HEK293 (cell line): Measurements from ENCODE around the gene FSTL5.

Source experiments
- CTCF ChIA-PET: fragments of 350-600 bp; formaldehyde crosslinking; extraction: SDS; loops from one replicate; lab custom pipeline; 2021; ENCODE audit warnings: antibody characterized with exemption; lab: Yijun Ruan, JAX
- POLR2A ChIA-PET: fragments of 300-600 bp; formaldehyde crosslinking; extraction: SDS; loops from one replicate; lab custom pipeline; 2020; ENCODE audit warnings: antibody characterized with exemption, inconsistent platforms; lab: Yijun Ruan, JAX
- H3K27ac ChIP-seq: fragments of 200-500 bp; sonication (Bioruptor generic); 2 replicates; pipeline ENCODE4 v1.5.1; 2014; ENCODE audit warnings: low read depth, low read length, control low read depth, inconsistent platforms; ENCODE audit errors: extremely low read depth
- H3K36me3 ChIP-seq, 2 experiments: fragments of 200-500 bp in 1 of 2; sonication (Bioruptor generic) in 1 of 2; 1 replicate in 1 of 2; 2 replicates in 1 of 2; pipeline ENCODE4 v1.5.1; 2014 to 2017; ENCODE audit warnings: inconsistent platforms in 2 of 2, low read length in 2 of 2; ENCODE audit not compliant: control insufficient read depth in 2 of 2, insufficient read depth in 1 of 2
- H3K4me1 ChIP-seq: fragments of 200-500 bp; sonication (Bioruptor generic); 2 replicates; pipeline ENCODE4 v1.5.1; 2014; ENCODE audit warnings: mild to moderate bottlenecking, low read length, inconsistent platforms; ENCODE audit not compliant: control insufficient read depth, insufficient read depth
- H3K4me3 ChIP-seq: 2 replicates; pipeline ENCODE4 v1.5.1; 2011; ENCODE audit warnings: low read depth, mild to moderate bottlenecking, control low read depth, low read length, moderate library complexity
- H3K9me3 ChIP-seq: fragments of 200-500 bp; sonication (Bioruptor generic); 2 replicates; pipeline ENCODE4 v1.5.1; 2014; ENCODE audit warnings: low read depth, low read length, inconsistent platforms; ENCODE audit not compliant: control insufficient read depth, insufficient read depth
- GLIS1 ChIP-seq: fragments of 450-650 bp; formaldehyde crosslinking; IDR thresholded peaks from 2 replicates; pipeline ENCODE4 v1.5.1; 2016; ENCODE audit warnings: missing biosample characterization, missing genetic modification characterization
- YY2 ChIP-seq: fragments of 450-650 bp; formaldehyde crosslinking; IDR thresholded peaks from 2 replicates; pipeline ENCODE4 v1.5.1; 2016; ENCODE audit warnings: missing biosample characterization, missing genetic modification characterization
- ZBTB26 ChIP-seq: fragments of 450-650 bp; formaldehyde crosslinking; optimal IDR thresholded peaks from 2 replicates; pipeline ENCODE3; 2016; ENCODE audit warnings: missing biosample characterization, mild to moderate bottlenecking, missing genetic modification characterization
- ZBTB44 ChIP-seq: fragments of 450-650 bp; IDR thresholded peaks from 2 replicates; pipeline ENCODE4 v1.5.1; 2018; ENCODE audit warnings: missing biosample characterization, mild to moderate bottlenecking, missing genetic modification characterization
- ZNF175 ChIP-seq: fragments of 450-650 bp; formaldehyde crosslinking; IDR thresholded peaks from 2 replicates; pipeline ENCODE4 v1.5.1; 2016; ENCODE audit warnings: missing biosample characterization, missing genetic modification characterization
- ZNF214 ChIP-seq: fragments of 450-650 bp; formaldehyde crosslinking; IDR thresholded peaks from 2 replicates; pipeline ENCODE4 v1.5.1; 2017; ENCODE audit warnings: missing biosample characterization, mild to moderate bottlenecking, missing genetic modification characterization, borderline replicate concordance
- ZNF223 ChIP-seq: fragments of 450-650 bp; formaldehyde crosslinking; IDR thresholded peaks from 2 replicates; pipeline ENCODE4 v1.5.1; 2016; ENCODE audit warnings: missing biosample characterization, missing genetic modification characterization
- ZNF292 ChIP-seq: fragments of 450-650 bp; formaldehyde crosslinking; IDR thresholded peaks from 2 replicates; pipeline ENCODE4 v1.5.1; 2016; ENCODE audit warnings: low read depth, missing biosample characterization, missing genetic modification characterization, borderline replicate concordance
- ZNF394 ChIP-seq: fragments of 450-650 bp; formaldehyde crosslinking; IDR thresholded peaks from 2 replicates; pipeline ENCODE4 v1.5.1; 2016; ENCODE audit warnings: missing biosample characterization, missing genetic modification characterization, mild to moderate bottlenecking, moderate library complexity, borderline replicate concordance
- ZNF426 ChIP-seq: fragments of 450-650 bp; formaldehyde crosslinking; IDR thresholded peaks from 2 replicates; pipeline ENCODE4 v1.5.1; 2017; ENCODE audit warnings: missing biosample characterization, missing genetic modification characterization, mild to moderate bottlenecking, inconsistent platforms, moderate library complexity
- ZNF514 ChIP-seq: fragments of 450-650 bp; formaldehyde crosslinking; IDR thresholded peaks from 2 replicates; pipeline ENCODE4 v1.5.1; 2016; ENCODE audit warnings: missing biosample characterization, missing genetic modification characterization
- ZNF529 ChIP-seq: fragments of 450-650 bp; formaldehyde crosslinking; IDR thresholded peaks from 2 replicates; pipeline ENCODE4 v1.5.1; 2017; ENCODE audit warnings: missing genetic modification characterization, missing biosample characterization; ENCODE audit not compliant: insufficient replicate concordance
- ZNF558 ChIP-seq: fragments of 450-650 bp; formaldehyde crosslinking; IDR thresholded peaks from 2 replicates; pipeline ENCODE4 v1.5.1; 2016; ENCODE audit warnings: missing biosample characterization, missing genetic modification characterization
- ZNF76 ChIP-seq: fragments of 450-650 bp; formaldehyde crosslinking; IDR thresholded peaks from 2 replicates; pipeline ENCODE4; 2016; ENCODE audit warnings: low read depth, missing biosample characterization, missing genetic modification characterization, borderline replicate concordance
- ZNF837 ChIP-seq: fragments of 450-650 bp; formaldehyde crosslinking; IDR thresholded peaks from 2 replicates; pipeline ENCODE4 v1.5.1; 2016; ENCODE audit warnings: missing biosample characterization, missing genetic modification characterization
- ZSCAN30 ChIP-seq: fragments of 450-650 bp; IDR thresholded peaks from 2 replicates; pipeline ENCODE4 v1.5.1; 2018; ENCODE audit warnings: missing biosample characterization, mild to moderate bottlenecking, missing genetic modification characterization, moderate library complexity
- TF ChIP-seq, protein P1 (sequence below): fragments of 450-650 bp; formaldehyde crosslinking; IDR thresholded peaks from 2 replicates; pipeline ENCODE4 v1.5.1; 2016; ENCODE audit warnings: missing biosample characterization, missing genetic modification characterization

FSTL5 gene

DNA sequence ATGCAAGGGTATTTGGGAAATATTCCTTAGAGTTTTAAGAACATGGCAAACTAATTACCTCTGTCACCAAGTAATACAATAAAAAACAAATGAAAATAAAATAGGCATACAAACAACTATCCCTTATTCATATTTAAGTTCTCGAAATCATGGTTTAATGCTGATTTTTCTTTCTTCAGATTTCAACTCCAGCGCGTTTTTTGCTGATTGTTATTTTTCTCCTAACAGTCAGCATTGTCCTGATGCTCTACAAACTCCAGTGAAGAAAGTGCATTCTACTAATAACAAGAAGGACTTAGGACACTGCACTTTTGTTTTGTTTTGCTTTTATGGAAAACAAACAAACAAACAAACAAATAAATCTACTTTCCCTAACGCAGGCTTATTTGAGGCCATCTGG, 282.4 kb downstream of the FSTL5 start:
- TF ChIP-seq ZNF529 (tag by site-specific recombination), result no peak
- TF ChIP-seq ZNF175 (tag by site-specific recombination), result no peak
- no peak for TF ChIP-seq ZNF292
- TF ChIP-seq ZNF394 (tag by site-specific recombination), result no peak
- TF ChIP-seq ZSCAN30 (tag by site-specific recombination), result no peak
- no peaks in the 10 kb centered on the region for H3K4me1 ChIP-seq
- ChIA-PET POLR2A (no interaction called here), CTCF (no interaction called here)
- no peak overlapping the region for H3K4me3 ChIP-seq
- H3K36me3 ChIP-seq, result no peaks in the 10 kb centered on the region
- H3K27ac ChIP-seq, result no peak overlapping the region
- no peaks in the 10 kb centered on the region for H3K9me3 ChIP-seq

GRCh38 chr4:161869511-161869910, 294.3 kb downstream of the FSTL5 start:
- no peak overlapping the region for H3K4me3 ChIP-seq
- H3K9me3 ChIP-seq, result no peaks in the 10 kb centered on the region
- no peaks in the 10 kb centered on the region for H3K36me3 ChIP-seq
- no peak overlapping the region for H3K27ac ChIP-seq
- CTCF ChIA-PET, result no interaction called here
- TF ChIP-seq ZNF426 (tag by site-specific recombination) (no peak), ZNF76 (tag by site-specific recombination) (no peak), YY2 (tag by site-specific recombination) (no peak), ZNF214 (no peak), ZBTB26 (tag by site-specific recombination) (no peak), ZNF558 (tag by site-specific recombination) (no peak)
- TF ChIP-seq, protein P1, sequence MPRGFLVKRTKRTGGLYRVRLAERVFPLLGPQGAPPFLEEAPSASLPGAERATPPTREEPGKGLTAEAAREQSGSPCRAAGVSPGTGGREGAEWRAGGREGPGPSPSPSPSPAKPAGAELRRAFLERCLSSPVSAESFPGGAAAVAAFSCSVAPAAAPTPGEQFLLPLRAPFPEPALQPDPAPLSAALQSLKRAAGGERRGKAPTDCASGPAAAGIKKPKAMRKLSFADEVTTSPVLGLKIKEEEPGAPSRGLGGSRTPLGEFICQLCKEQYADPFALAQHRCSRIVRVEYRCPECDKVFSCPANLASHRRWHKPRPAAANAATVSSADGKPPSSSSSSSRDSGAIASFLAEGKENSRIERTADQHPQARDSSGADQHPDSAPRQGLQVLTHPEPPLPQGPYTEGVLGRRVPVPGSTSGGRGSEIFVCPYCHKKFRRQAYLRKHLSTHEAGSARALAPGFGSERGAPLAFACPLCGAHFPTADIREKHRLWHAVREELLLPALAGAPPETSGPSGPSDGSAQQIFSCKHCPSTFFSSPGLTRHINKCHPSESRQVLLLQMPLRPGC (tag by site-specific recombination), result no peak
- TF ChIP-seq, all 188 proteins: peak for 0
- H3K4me1 ChIP-seq, result no peaks in the 10 kb centered on the region
- POLR2A ChIA-PET, result no interaction called here

GRCh38 chr4:161856711-161857326, 307.0 kb downstream of the FSTL5 start:
- H3K4me3 ChIP-seq, result no peak overlapping the region
- CTCF ChIA-PET, result no interaction called here

More at GRCh38 chr4:161856711-161857326, 307.0 kb downstream of the FSTL5 start:
- Histone ChIP-seq H3K36me3 (no peaks in the 10 kb centered on the region), H3K4me1 (no peaks in the 10 kb centered on the region), H3K9me3 (no peaks in the 10 kb centered on the region), H3K27ac (no peak overlapping the region)
- TF ChIP-seq ZNF223 (tag by site-specific recombination) (no peak), ZBTB44 (tag by site-specific recombination) (no peak), ZNF214 (no peak), ZNF837 (tag by site-specific recombination) (no peak), GLIS1 (tag by site-specific recombination) (no peak), ZNF514 (tag by site-specific recombination) (no peak)
- POLR2A ChIA-PET, result no interaction called here
